ENCODE results near the gene FKBP5. TPM values are rescaled to one million over a fixed set of nuclear protein-coding genes. Genes with fewer than 3 reads are reported as not detected.

FKBP5 gene
- total RNA-seq, 1 donor from 2014 or later: 17.1 TPM

DNA sequence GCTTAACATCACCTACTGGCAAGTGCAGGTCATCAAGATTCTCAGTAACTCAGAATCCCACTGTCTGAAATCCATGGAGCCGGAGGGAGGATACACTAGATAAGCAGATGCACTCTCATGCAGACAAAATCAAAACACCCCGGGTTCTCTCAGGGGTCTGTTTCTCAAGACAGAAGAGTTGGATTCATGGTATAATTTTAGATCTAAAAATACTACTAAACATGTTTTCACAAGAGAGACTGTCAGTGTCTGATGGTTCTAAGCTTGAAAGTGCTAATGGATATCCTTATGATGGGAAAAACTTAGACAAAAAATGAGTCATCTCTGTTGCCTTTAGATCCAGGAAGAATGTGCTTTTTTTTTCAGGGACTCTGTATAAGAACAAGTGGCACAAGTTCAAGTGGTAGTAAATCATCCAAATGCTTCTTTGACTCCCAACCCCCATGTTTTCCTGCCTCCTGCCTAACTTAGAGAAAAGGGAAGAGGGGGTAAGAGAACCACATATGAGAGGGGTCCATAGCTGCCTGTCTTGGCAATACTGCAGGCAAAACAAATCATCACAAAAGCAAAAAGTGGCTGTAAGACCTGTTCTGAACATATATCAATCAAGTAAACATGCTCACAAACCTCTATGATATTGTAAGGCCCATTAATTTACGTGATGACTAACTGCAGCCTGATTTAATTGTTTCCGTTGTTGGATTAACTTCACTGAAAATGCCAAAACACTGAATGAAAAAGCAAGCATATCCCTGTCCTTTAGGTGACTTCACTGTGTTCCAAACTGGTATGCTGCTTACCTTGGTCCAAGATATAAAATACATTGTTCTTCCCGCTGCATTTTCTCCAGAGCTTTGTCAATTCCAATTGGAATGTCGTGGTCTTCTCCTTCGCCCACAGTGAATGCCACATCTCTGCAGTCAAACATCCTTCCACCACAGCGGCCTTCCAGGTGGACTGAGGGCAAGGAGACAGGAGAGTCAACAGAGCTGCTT, 92.0 kb downstream of the FKBP5 start:
- TF ChIP-seq, protein P1, sequence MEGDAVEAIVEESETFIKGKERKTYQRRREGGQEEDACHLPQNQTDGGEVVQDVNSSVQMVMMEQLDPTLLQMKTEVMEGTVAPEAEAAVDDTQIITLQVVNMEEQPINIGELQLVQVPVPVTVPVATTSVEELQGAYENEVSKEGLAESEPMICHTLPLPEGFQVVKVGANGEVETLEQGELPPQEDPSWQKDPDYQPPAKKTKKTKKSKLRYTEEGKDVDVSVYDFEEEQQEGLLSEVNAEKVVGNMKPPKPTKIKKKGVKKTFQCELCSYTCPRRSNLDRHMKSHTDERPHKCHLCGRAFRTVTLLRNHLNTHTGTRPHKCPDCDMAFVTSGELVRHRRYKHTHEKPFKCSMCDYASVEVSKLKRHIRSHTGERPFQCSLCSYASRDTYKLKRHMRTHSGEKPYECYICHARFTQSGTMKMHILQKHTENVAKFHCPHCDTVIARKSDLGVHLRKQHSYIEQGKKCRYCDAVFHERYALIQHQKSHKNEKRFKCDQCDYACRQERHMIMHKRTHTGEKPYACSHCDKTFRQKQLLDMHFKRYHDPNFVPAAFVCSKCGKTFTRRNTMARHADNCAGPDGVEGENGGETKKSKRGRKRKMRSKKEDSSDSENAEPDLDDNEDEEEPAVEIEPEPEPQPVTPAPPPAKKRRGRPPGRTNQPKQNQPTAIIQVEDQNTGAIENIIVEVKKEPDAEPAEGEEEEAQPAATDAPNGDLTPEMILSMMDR (IDR thresholded peaks at IDR 0.05): no peak
- CTCF ChIA-PET: no interaction called here
- Mint-ChIP-seq H3K4me1 (peaks cover 18% of the 10 kb centered on the region), H3K36me3 (ENCODE audit: low read depth) (peaks cover 22% of the 10 kb centered on the region), H3K27me3 (no peaks in the 10 kb centered on the region), H3K27ac (no peak overlapping the region), H3K9me3 (no peaks in the 10 kb centered on the region), H3K4me3 (no peak overlapping the region)
- intact Hi-C loops (cut with micrococcal nuclease): no loop called here
- POLR2A ChIA-PET: no interaction called here
- DNase-seq (no peak), ATAC-seq (ENCODE audit: low read depth) (no peak)

- peaks cover 23% of the 10 kb centered on the region for H3K36me3 Mint-ChIP-seq (ENCODE audit: low read depth)
- H3K27ac Mint-ChIP-seq: no peak overlapping the region
- no peaks in the 10 kb centered on the region for H3K4me1 Mint-ChIP-seq
- TF ChIP-seq, protein P1 (IDR thresholded peaks at IDR 0.05): no peak
- H3K27me3 Mint-ChIP-seq: no peaks in the 10 kb centered on the region
- DNase-seq (no peak), ATAC-seq (ENCODE audit: low read depth) (no peak)
- no peaks in the 10 kb centered on the region for H3K9me3 Mint-ChIP-seq
- H3K4me3 Mint-ChIP-seq: no peak overlapping the region
- ChIA-PET CTCF (no interaction called here), POLR2A (no interaction called here)
- intact Hi-C loops (cut with micrococcal nuclease): no loop called here
Measured at GRCh38 chr6:35594503-35595186, 94.1 kb downstream of the FKBP5 start.

- DNase-seq: no peak
- intact Hi-C loops (cut with micrococcal nuclease): no loop called here
- no peak overlapping the region for H3K4me3 Mint-ChIP-seq
- no peak overlapping the region for H3K27ac Mint-ChIP-seq
- ATAC-seq (ENCODE audit: low read depth): no peak
- H3K4me1 Mint-ChIP-seq: no peaks in the 10 kb centered on the region
- H3K27me3 Mint-ChIP-seq: no peaks in the 10 kb centered on the region
- peaks cover 23% of the 10 kb centered on the region for H3K36me3 Mint-ChIP-seq (ENCODE audit: low read depth)
- H3K9me3 Mint-ChIP-seq: no peaks in the 10 kb centered on the region
- TF ChIP-seq, protein P1 (IDR thresholded peaks at IDR 0.05): no peak
- POLR2A ChIA-PET: no interaction called here
- CTCF ChIA-PET: interaction anchor here (0.9 to 3.4 kb wide), 3 partner anchors 8 to 143 kb away, joined by 3 to 37 read pairs (median 5); partner anchors contain the start of gene ARMC12
Measured at GRCh38 chr6:35592178-35592577, 96.5 kb downstream of the FKBP5 start.

DNA sequence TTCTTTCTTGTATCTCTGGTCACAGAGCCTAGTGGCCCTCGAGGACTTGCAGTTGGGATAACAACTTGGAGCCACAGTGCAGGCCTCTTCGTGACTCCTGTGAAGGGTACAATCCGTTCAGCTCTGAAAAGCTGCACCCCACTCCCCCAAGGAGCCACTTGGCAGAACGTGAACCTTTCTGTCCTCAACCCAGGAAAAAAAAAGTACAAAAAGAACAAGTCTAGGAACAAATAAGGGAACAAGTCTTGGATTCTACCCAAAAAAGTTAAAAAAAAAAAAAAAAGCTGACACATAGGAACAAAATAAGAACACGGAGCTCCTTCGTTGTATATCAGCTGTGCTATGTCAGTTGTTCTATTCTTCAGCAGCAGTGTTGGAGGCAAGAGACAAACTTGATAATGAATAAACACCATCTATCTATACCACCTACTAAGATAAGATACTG, 98.1 kb downstream of the FKBP5 start:
- Mint-ChIP-seq H3K4me3 (no peak overlapping the region), H3K9me3 (no peaks in the 10 kb centered on the region), H3K27ac (no peak overlapping the region)

More for the DNA sequence above, 98.1 kb downstream of the FKBP5 start:
- TF ChIP-seq, protein P1 (IDR thresholded peaks at IDR 0.05): no peak
- intact Hi-C loops (cut with micrococcal nuclease): no loop called here
- H3K36me3 Mint-ChIP-seq (ENCODE audit: low read depth): peaks cover 16% of the 10 kb centered on the region
- ChIA-PET CTCF (interaction anchor here (0.6 to 3.4 kb wide), 4 partner anchors 9 to 145 kb away, joined by 3 to 37 read pairs (median 4); partner anchors contain the start of gene ARMC12), POLR2A (interaction anchor here (0.6 to 1.2 kb wide), 3 partner anchors 142 to 1954 kb away, joined by 3 to 4 read pairs (median 4); no protein-coding TSS in a partner anchor)
- DNase-seq: no peak
- ATAC-seq (ENCODE audit: low read depth): no peak
- H3K4me1 Mint-ChIP-seq: peaks cover 10% of the 10 kb centered on the region
- H3K27me3 Mint-ChIP-seq: no peaks in the 10 kb centered on the region

All from activated B cell treated with CpG ODN at 0.5 μM for 24 hours (primary cell).